GM23338 (cell line): Measurements from ENCODE around the gene CCDC73.

Source experiments
- STAT1 ChIP-seq: IDR thresholded peaks from one replicate; pipeline ENCODE4 v1.6.1; 2016; ENCODE audit warnings: antibody characterized with exemption; ENCODE audit not compliant: unreplicated experiment
- TF ChIP-seq, protein P1 (sequence below), 2 experiments: fragments of 200-600 bp in 1 of 2; sonication (generic) in 1 of 2; conservative IDR thresholded peaks; 2 replicates each; pipeline versions ENCODE4 v1.5.1 to v1.6.1; 2016 to 2017; ENCODE audit warnings: antibody characterized with exemption in 2 of 2, low read depth in 2 of 2, mild to moderate bottlenecking in 2 of 2, moderate library complexity in 1 of 2

DNA sequence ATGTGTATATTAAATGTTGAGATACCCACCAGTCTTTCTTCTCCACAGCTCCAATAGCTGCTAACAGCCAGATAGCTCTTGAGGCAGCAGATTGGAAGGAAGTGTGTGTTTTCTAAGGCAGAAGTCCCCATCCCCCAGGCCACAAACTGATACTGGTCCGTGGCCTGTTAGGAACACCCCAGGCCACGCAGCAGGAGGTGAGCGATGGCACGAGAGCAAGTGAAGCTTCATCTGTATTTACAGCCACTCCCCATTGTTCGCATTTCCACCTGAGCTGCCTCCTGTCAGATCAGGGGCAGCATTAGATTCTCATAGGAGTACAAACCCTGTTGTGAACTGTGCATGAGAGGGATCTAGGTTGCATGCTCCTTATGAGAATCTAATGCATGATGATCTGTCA lies 12.7 kb downstream of the CCDC73 start:
- no peak for TF ChIP-seq STAT1
- TF ChIP-seq, protein P1, sequence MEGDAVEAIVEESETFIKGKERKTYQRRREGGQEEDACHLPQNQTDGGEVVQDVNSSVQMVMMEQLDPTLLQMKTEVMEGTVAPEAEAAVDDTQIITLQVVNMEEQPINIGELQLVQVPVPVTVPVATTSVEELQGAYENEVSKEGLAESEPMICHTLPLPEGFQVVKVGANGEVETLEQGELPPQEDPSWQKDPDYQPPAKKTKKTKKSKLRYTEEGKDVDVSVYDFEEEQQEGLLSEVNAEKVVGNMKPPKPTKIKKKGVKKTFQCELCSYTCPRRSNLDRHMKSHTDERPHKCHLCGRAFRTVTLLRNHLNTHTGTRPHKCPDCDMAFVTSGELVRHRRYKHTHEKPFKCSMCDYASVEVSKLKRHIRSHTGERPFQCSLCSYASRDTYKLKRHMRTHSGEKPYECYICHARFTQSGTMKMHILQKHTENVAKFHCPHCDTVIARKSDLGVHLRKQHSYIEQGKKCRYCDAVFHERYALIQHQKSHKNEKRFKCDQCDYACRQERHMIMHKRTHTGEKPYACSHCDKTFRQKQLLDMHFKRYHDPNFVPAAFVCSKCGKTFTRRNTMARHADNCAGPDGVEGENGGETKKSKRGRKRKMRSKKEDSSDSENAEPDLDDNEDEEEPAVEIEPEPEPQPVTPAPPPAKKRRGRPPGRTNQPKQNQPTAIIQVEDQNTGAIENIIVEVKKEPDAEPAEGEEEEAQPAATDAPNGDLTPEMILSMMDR (conservative IDR thresholded peaks at IDR 0.05; ENCODE audit: low read depth in 2 of 2) = no peak
